SK-N-SH (cell line): Measurements from ENCODE around the gene TMEM151A. TPM values are rescaled to one million over a fixed set of nuclear protein-coding genes. Genes with fewer than 3 reads are reported as not detected.

Source experiments
- CTCF ChIA-PET: fragments of 300-600, 350-600 bp; formaldehyde crosslinking; extraction: SDS; loops from one replicate; lab custom pipeline; 2021; lab: Yijun Ruan, JAX
- POLR2A ChIA-PET: fragments of 350-600 bp; sonication (Branson Sonifier 250); formaldehyde crosslinking; extraction: SDS; loops from one replicate; lab custom pipeline; 2020; ENCODE audit warnings: antibody characterized with exemption, inconsistent platforms; lab: Yijun Ruan, JAX
- DNase-seq: peaks from one replicate; pipeline ENCODE4 v3.0.0; 2012
- H2AFZ ChIP-seq: fragments of 200-600 bp; sonication (generic); 2 replicates; pipeline ENCODE4 v1.8.1; 2016; ENCODE audit warnings: antibody characterized with exemption, mild to moderate bottlenecking, low read depth
- H3F3A ChIP-seq: fragments of 200-600 bp; sonication (generic); replicated peaks from 2 replicates; pipeline ENCODE3; 2016; ENCODE audit warnings: antibody characterized with exemption, mild to moderate bottlenecking; ENCODE audit not compliant: insufficient read depth
- H3K27ac ChIP-seq, 2 experiments: fragments of 200-500 bp in 1 of 2; fragments of 200-600 bp in 1 of 2; sonication (Bioruptor generic) in 1 of 2; sonication (generic), shearing (Covaris generic) in 1 of 2; 2 replicates each; pipeline versions ENCODE4 v1.5.1 to v1.6.1; 2014 to 2016; ENCODE audit warnings: low read depth in 2 of 2, inconsistent platforms in 1 of 2, low read length in 1 of 2, mild to moderate bottlenecking in 1 of 2, mixed read lengths in 1 of 2
- H3K27me3 ChIP-seq: fragments of 200-600 bp; sonication (generic), shearing (Covaris generic); 2 replicates; pipeline ENCODE4 v1.6.1; 2016; ENCODE audit warnings: mixed run types; ENCODE audit not compliant: insufficient read depth
- H3K36me3 ChIP-seq, 2 experiments: fragments of 200-500 bp in 1 of 2; fragments of 200-600 bp in 1 of 2; sonication (Bioruptor generic) in 1 of 2; sonication (generic) in 1 of 2; replicated peaks in 1 of 2; 2 replicates each; pipeline versions ENCODE3 to v1.5.1; 2014 to 2016; ENCODE audit warnings: low read length in 1 of 2, mild to moderate bottlenecking in 1 of 2; ENCODE audit not compliant: insufficient read depth in 2 of 2, control insufficient read depth in 1 of 2
- H3K4me1 ChIP-seq, 2 experiments: fragments of 200-500 bp in 1 of 2; fragments of 200-600 bp in 1 of 2; sonication (Bioruptor generic) in 1 of 2; sonication (generic), shearing (Covaris generic) in 1 of 2; 2 replicates each; pipeline versions ENCODE4 v1.5.1 to v1.6.1; 2014 to 2016; ENCODE audit warnings: low read depth in 1 of 2, low read length in 1 of 2, mixed run types in 1 of 2; ENCODE audit not compliant: insufficient read depth in 2 of 2, control insufficient read depth in 1 of 2
- H3K4me2 ChIP-seq: fragments of 200-600 bp; sonication (generic), shearing (Covaris generic); 2 replicates; pipeline ENCODE4 v1.6.1; 2017; ENCODE audit warnings: mixed run types
- H3K4me3 ChIP-seq, 2 experiments: fragments of 200-500 bp in 1 of 2; fragments of 200-600 bp in 1 of 2; sonication (Bioruptor generic) in 1 of 2; sonication (generic), shearing (Covaris generic) in 1 of 2; 2 replicates each; pipeline versions ENCODE4 v1.5.1 to v1.8.1; 2014 to 2016; ENCODE audit warnings: low read depth in 2 of 2, inconsistent platforms in 1 of 2, low read length in 1 of 2, mild to moderate bottlenecking in 1 of 2, mixed read lengths in 1 of 2, moderate library complexity in 1 of 2
- H3K79me2 ChIP-seq: fragments of 200-600 bp; sonication (generic); 2 replicates; pipeline ENCODE4 v1.8.1; 2017; ENCODE audit warnings: mild to moderate bottlenecking; ENCODE audit not compliant: insufficient read depth
- H3K9ac ChIP-seq: fragments of 200-600 bp; sonication (generic); 2 replicates; pipeline ENCODE4 v1.6.1; 2017; ENCODE audit warnings: mixed run types
- H3K9me2 ChIP-seq: fragments of 200-600 bp; sonication (generic); 2 replicates; pipeline ENCODE4 v1.6.1; 2017; ENCODE audit warnings: mixed run types
- H3K9me3 ChIP-seq: fragments of 200-600 bp; sonication (generic); 2 replicates; pipeline ENCODE4 v1.6.1; 2017; ENCODE audit warnings: mixed run types, mild to moderate bottlenecking, moderate library complexity
- H4K20me1 ChIP-seq: fragments of 200-600 bp; sonication (generic); 2 replicates; pipeline ENCODE4 v1.6.1; 2017; ENCODE audit warnings: mild to moderate bottlenecking, mixed run types; ENCODE audit not compliant: insufficient read depth
- CHD2 ChIP-seq: fragments of 150-350 bp; IDR thresholded peaks from 2 replicates; pipeline ENCODE4 v1.6.1; 2018; ENCODE audit warnings: low read length; ENCODE audit not compliant: partially characterized antibody
- ELF1 ChIP-seq: IDR thresholded peaks from 2 replicates; pipeline ENCODE4 v1.4.0; 2012
- EP300 ChIP-seq, 2 experiments: IDR thresholded peaks; 2 replicates each; pipeline versions ENCODE4 v1.4.0 to v1.6.1; 2012; ENCODE audit warnings: borderline replicate concordance in 1 of 2, low read depth in 1 of 2, low read length in 1 of 2
- FOXM1 ChIP-seq: IDR thresholded peaks from 2 replicates; pipeline ENCODE4 v1.4.0; 2012; ENCODE audit warnings: low read depth, mild to moderate bottlenecking
- GABPA ChIP-seq: IDR thresholded peaks from 2 replicates; pipeline ENCODE4 v1.4.0; 2012; ENCODE audit warnings: low read depth, mild to moderate bottlenecking
- GATA2 ChIP-seq: sonication (generic); formaldehyde crosslinking; IDR thresholded peaks from 2 replicates; pipeline ENCODE4 v1.5.0; 2020; ENCODE audit warnings: mild to moderate bottlenecking, missing genetic modification reagents
- JUND ChIP-seq: IDR thresholded peaks from 2 replicates; pipeline ENCODE4 v1.4.0; 2012
- MAX ChIP-seq: IDR thresholded peaks from 2 replicates; pipeline ENCODE4 v1.4.0; 2012; ENCODE audit warnings: low read depth
- MXI1 ChIP-seq: IDR thresholded peaks from 2 replicates; pipeline ENCODE4 v1.6.1; 2012; ENCODE audit warnings: mild to moderate bottlenecking, low read depth, low read length, improper control_type of control experiment
- NFIC ChIP-seq: IDR thresholded peaks from 2 replicates; pipeline ENCODE4 v1.4.0; 2012; ENCODE audit warnings: borderline replicate concordance
- POLR2AphosphoS5 ChIP-seq: IDR thresholded peaks from 2 replicates; pipeline ENCODE4 v1.6.1; 2012; ENCODE audit warnings: low read depth, low read length
- RCOR1 ChIP-seq: fragments of 150-350 bp; IDR thresholded peaks from 2 replicates; pipeline ENCODE4 v1.6.1; 2017; ENCODE audit warnings: antibody characterized with exemption, low read length
- RFX5 ChIP-seq: IDR thresholded peaks from 2 replicates; pipeline ENCODE4 v1.6.1; 2012; ENCODE audit warnings: mild to moderate bottlenecking, improper control_type of control experiment, low read length
- RXRA ChIP-seq: IDR thresholded peaks from 2 replicates; pipeline ENCODE4 v1.4.0; 2012; ENCODE audit warnings: low read depth, mild to moderate bottlenecking, borderline replicate concordance
- SIN3A ChIP-seq: IDR thresholded peaks from 2 replicates; pipeline ENCODE4 v1.6.1; 2012; ENCODE audit warnings: low read depth, mild to moderate bottlenecking, low read length, moderate library complexity, borderline replicate concordance
- TAF1 ChIP-seq: IDR thresholded peaks from 2 replicates; pipeline ENCODE4 v1.6.1; 2012; ENCODE audit warnings: low read depth, mild to moderate bottlenecking, low read length, moderate library complexity, borderline replicate concordance
- TCF12 ChIP-seq: IDR thresholded peaks from 2 replicates; pipeline ENCODE4 v1.4.0; 2012
- TEAD4 ChIP-seq: IDR thresholded peaks from 2 replicates; pipeline ENCODE4 v1.4.0; 2012; ENCODE audit warnings: mild to moderate bottlenecking, borderline replicate concordance; ENCODE audit not compliant: insufficient read depth
- YY1 ChIP-seq: IDR thresholded peaks from 2 replicates; pipeline ENCODE4 v1.4.0; 2012; ENCODE audit warnings: low read depth, mild to moderate bottlenecking
- WGBS: methylation state at CpG from one replicate; pipeline ENCODE4 v1.1.6; 2017; ENCODE audit warnings: low lambda C conversion rate; 5-methylcytosine and 5-hydroxymethylcytosine counted together
- polyA plus RNA-seq, 3 experiments: library from polyadenylated mRNA; depleted of rRNA; stranded (reverse); fragments of >200 nt; gene quantifications; 2 replicates each; pipeline ENCODE4 v1.2.3, GENCODE V29; 2012
- TF ChIP-seq, protein P1 (sequence below): IDR thresholded peaks from 2 replicates; pipeline ENCODE4 v1.6.1; 2012; ENCODE audit warnings: mild to moderate bottlenecking, low read depth, low read length, moderate library complexity
- TF ChIP-seq, protein P2 (sequence below): IDR thresholded peaks from 2 replicates; pipeline ENCODE4 v1.4.0; 2012; ENCODE audit warnings: low read depth, borderline replicate concordance
- TF ChIP-seq, protein P3 (sequence below): fragments of 150-350 bp; IDR thresholded peaks from 2 replicates; pipeline ENCODE4 v1.6.1; 2016; ENCODE audit warnings: mild to moderate bottlenecking, low read depth, low read length
- TF ChIP-seq, protein P4 (sequence below): fragments of 200-600 bp; sonication (generic); IDR thresholded peaks from 2 replicates; pipeline ENCODE4 v1.6.1; 2017; ENCODE audit warnings: antibody characterized with exemption, mild to moderate bottlenecking, moderate library complexity

The TMEM151A gene
- polyA plus RNA-seq, 1 of the 3 experiments (the other 2 are of a cell fraction): 0.35 TPM

GRCh38 chr11:66344550-66345315, 53.0 kb downstream of the TMEM151A start, which contains the start of gene BRMS1:
BRMS1 (minus strand) TSS chr11:66345104; CDS start chr11:66342234, 2,870 bp downstream.
- Histone ChIP-seq H3K9me3 (no peaks in the 10 kb centered on the region), H4K20me1 (no peaks in the 10 kb centered on the region), H3K4me2 (peak within 1 kb of the TSS; percentile 96), H3K27ac (peak within 1 kb of the TSS; percentile 72 to 85), H3K9me2 (no peaks in the 10 kb centered on the region), H3F3A (peaks cover 14% of the 10 kb centered on the region), H3K36me3 (peaks cover 4 to 24% of the 10 kb centered on the region in 2 experiments), H3K79me2 (peaks cover 27% of the 10 kb centered on the region), H3K4me1 (peaks cover 24 to 37% of the 10 kb centered on the region in 2 experiments; a peak in 3 of 4 replicates), H3K9ac (peak within 1 kb of the TSS; percentile 91), H3K4me3 (peak within 1 kb of the TSS; percentile 95 to 96), H3K27me3 (no peaks in the 10 kb centered on the region), H2AFZ (peak within 1 kb of the TSS; percentile 94)
- ChIA-PET POLR2A (interaction anchor here (0.6 to 3.8 kb wide), 4 partner anchors 9 to 333 kb away, joined by 3 to 19 read pairs (median 3); partner anchors contain the start of gene RBM4B), CTCF (interaction anchor here (0.9 to 6.6 kb wide), 7 partner anchors 10 to 121 kb away, joined by 3 to 62 read pairs (median 16); partner anchors contain the start of gene RIN1)
- 5% methylated on average over 8 of the region's 59 CpGs for WGBS
- peak; percentile 93 for DNase-seq
- no peak for TF ChIP-seq NFIC
- TF ChIP-seq JUND: no peak
- TF ChIP-seq RFX5: no peak
- TF ChIP-seq CHD2: peak; percentile 59
- TF ChIP-seq EP300 (IDR thresholded peaks at IDR 0.05; ENCODE audit: borderline replicate concordance in 1 of 2, low read depth in 1 of 2, low read length in 1 of 2): no peak
- peak; percentile 49 for TF ChIP-seq YY1
- TF ChIP-seq RXRA: no peak
- TF ChIP-seq, protein P1, sequence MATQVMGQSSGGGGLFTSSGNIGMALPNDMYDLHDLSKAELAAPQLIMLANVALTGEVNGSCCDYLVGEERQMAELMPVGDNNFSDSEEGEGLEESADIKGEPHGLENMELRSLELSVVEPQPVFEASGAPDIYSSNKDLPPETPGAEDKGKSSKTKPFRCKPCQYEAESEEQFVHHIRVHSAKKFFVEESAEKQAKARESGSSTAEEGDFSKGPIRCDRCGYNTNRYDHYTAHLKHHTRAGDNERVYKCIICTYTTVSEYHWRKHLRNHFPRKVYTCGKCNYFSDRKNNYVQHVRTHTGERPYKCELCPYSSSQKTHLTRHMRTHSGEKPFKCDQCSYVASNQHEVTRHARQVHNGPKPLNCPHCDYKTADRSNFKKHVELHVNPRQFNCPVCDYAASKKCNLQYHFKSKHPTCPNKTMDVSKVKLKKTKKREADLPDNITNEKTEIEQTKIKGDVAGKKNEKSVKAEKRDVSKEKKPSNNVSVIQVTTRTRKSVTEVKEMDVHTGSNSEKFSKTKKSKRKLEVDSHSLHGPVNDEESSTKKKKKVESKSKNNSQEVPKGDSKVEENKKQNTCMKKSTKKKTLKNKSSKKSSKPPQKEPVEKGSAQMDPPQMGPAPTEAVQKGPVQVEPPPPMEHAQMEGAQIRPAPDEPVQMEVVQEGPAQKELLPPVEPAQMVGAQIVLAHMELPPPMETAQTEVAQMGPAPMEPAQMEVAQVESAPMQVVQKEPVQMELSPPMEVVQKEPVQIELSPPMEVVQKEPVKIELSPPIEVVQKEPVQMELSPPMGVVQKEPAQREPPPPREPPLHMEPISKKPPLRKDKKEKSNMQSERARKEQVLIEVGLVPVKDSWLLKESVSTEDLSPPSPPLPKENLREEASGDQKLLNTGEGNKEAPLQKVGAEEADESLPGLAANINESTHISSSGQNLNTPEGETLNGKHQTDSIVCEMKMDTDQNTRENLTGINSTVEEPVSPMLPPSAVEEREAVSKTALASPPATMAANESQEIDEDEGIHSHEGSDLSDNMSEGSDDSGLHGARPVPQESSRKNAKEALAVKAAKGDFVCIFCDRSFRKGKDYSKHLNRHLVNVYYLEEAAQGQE: peak; percentile 64; the same call in 1 of the 2 replicates
- TF ChIP-seq MAX: peak; percentile 49
- TF ChIP-seq POLR2AphosphoS5: peak; percentile 93
- TF ChIP-seq, protein P2, sequence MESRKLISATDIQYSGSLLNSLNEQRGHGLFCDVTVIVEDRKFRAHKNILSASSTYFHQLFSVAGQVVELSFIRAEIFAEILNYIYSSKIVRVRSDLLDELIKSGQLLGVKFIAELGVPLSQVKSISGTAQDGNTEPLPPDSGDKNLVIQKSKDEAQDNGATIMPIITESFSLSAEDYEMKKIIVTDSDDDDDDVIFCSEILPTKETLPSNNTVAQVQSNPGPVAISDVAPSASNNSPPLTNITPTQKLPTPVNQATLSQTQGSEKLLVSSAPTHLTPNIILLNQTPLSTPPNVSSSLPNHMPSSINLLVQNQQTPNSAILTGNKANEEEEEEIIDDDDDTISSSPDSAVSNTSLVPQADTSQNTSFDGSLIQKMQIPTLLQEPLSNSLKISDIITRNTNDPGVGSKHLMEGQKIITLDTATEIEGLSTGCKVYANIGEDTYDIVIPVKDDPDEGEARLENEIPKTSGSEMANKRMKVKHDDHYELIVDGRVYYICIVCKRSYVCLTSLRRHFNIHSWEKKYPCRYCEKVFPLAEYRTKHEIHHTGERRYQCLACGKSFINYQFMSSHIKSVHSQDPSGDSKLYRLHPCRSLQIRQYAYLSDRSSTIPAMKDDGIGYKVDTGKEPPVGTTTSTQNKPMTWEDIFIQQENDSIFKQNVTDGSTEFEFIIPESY: no peak
- peak; percentile 99 for TF ChIP-seq ELF1
- TF ChIP-seq GATA2 (CRISPR knock-in tag): no peak
- peak; percentile 85 for TF ChIP-seq MXI1
- peak; percentile 97; the same call in 1 of the 2 replicates for TF ChIP-seq SIN3A
- TF ChIP-seq GABPA: peak; percentile 61
- TF ChIP-seq, protein P3, sequence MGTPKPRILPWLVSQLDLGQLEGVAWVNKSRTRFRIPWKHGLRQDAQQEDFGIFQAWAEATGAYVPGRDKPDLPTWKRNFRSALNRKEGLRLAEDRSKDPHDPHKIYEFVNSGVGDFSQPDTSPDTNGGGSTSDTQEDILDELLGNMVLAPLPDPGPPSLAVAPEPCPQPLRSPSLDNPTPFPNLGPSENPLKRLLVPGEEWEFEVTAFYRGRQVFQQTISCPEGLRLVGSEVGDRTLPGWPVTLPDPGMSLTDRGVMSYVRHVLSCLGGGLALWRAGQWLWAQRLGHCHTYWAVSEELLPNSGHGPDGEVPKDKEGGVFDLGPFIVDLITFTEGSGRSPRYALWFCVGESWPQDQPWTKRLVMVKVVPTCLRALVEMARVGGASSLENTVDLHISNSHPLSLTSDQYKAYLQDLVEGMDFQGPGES: peak; percentile 21; the same call in 1 of the 2 replicates
- no peak for TF ChIP-seq TCF12
- TF ChIP-seq TEAD4: 0 out of 2 replicates have a peak, but pooled peaks have one; percentile 9
- no peak for TF ChIP-seq FOXM1
- peak; percentile 71 for TF ChIP-seq TAF1
- TF ChIP-seq RCOR1: no peak
- TF ChIP-seq, protein P4, sequence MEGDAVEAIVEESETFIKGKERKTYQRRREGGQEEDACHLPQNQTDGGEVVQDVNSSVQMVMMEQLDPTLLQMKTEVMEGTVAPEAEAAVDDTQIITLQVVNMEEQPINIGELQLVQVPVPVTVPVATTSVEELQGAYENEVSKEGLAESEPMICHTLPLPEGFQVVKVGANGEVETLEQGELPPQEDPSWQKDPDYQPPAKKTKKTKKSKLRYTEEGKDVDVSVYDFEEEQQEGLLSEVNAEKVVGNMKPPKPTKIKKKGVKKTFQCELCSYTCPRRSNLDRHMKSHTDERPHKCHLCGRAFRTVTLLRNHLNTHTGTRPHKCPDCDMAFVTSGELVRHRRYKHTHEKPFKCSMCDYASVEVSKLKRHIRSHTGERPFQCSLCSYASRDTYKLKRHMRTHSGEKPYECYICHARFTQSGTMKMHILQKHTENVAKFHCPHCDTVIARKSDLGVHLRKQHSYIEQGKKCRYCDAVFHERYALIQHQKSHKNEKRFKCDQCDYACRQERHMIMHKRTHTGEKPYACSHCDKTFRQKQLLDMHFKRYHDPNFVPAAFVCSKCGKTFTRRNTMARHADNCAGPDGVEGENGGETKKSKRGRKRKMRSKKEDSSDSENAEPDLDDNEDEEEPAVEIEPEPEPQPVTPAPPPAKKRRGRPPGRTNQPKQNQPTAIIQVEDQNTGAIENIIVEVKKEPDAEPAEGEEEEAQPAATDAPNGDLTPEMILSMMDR: no peak
